ENCODE data around the gene ZMAT3. TPM values are rescaled to one million over a fixed set of nuclear protein-coding genes. Genes with fewer than 3 reads are reported as not detected.
"Not testable (repeated sequence)": the region's sequence is repeated elsewhere in the genome, so short reads cannot be mapped to it uniquely, and the experiment has no call there.

The ZMAT3 gene
- total and polyA plus RNA-seq, 2 of the 4 experiments (the other 2 are of a cell fraction), result 11.7 to 14.3 TPM

DNA sequence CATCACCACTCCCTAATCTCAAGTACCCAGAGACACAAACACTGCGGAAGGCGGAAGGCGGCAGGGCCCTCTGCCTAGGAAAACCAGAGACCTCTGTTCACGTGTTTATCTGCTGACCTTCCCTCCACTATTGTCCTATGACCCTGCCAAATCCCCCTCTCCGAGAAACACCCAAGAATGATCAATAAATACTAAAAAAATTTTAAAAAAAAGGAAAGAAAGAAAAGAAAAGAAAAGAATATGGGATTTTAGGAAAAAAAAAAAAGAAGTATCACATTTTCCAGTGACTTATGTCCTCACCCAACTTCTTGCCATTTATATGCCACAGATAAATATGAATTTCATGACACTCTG is 38.3 kb downstream of the ZMAT3 start:
- BruUV-seq (replicated peaks); H4K91ac ChIP-seq (ENCODE audit: insufficient read depth, low read depth, low read length); H3K23ac ChIP-seq (ENCODE audit: low read depth, low read length); H3K9me3 ChIP-seq (ENCODE audit: control insufficient read depth, insufficient read depth, low read length); POLR2A ChIA-PET (ENCODE audit: unreplicated experiment); in situ Hi-C loops (cut with MboI; ENCODE audit: low sequenced_read_pairs); intact Hi-C loops (cut with micrococcal nuclease); H4K5ac ChIP-seq (ENCODE audit: low read depth, low read length); H3K4ac ChIP-seq (ENCODE audit: low read depth, low read length); H3K4me3 ChIP-seq (ENCODE audit: insufficient read depth, low read depth, low read length); H2AFZ ChIP-seq (replicated peaks; ENCODE audit: low read length, poor library complexity); H2BK120ac ChIP-seq (ENCODE audit: low read depth, low read length); H2BK5ac ChIP-seq (ENCODE audit: low read depth, low read length, poor library complexity, severe bottlenecking); H2AK5ac ChIP-seq (ENCODE audit: low read depth, low read length); dilution Hi-C loops (cut with HindIII; ENCODE audit: low sequenced_read_pairs, unreplicated experiment); H3K18ac ChIP-seq (ENCODE audit: low read depth, low read length); DNase-seq; H2AK9ac ChIP-seq (replicated peaks; ENCODE audit: low read depth, low read length, poor library complexity); H3K27me3 ChIP-seq (ENCODE audit: control insufficient read depth, insufficient read depth, low read length); ATAC-seq (ENCODE audit: low read depth); CTCF ChIA-PET; H3K27ac ChIP-seq (ENCODE audit: insufficient read depth, low read length); H4K8ac ChIP-seq (ENCODE audit: low read depth in 2 of 2, low read length in 2 of 2); H3K14ac ChIP-seq (replicated peaks; ENCODE audit: low read depth, low read length); H3K36me3 ChIP-seq (ENCODE audit: control insufficient read depth, insufficient read depth, low read length); H2BK20ac ChIP-seq (ENCODE audit: low read depth, low read length); H3K4me2 ChIP-seq (ENCODE audit: low read depth, low read length); H2BK15ac ChIP-seq (ENCODE audit: low read depth, low read length); H3K9ac ChIP-seq (ENCODE audit: low read depth, low read length); H3K56ac ChIP-seq (ENCODE audit: extremely low read depth, insufficient read depth, low read length): not testable (repeated sequence)
- Histone ChIP-seq H3K4me1 (ENCODE audit: control insufficient read depth, insufficient read depth, low read length) (peaks cover 12% of the 10 kb centered on the region), H3K79me1 (ENCODE audit: low read depth in 1 of 2, low read length in 2 of 2) (peaks cover 31 to 47% of the 10 kb centered on the region in 2 experiments), H4K20me1 (ENCODE audit: insufficient read depth, low read length) (peaks cover 46% of the 10 kb centered on the region), H3K9me1 (ENCODE audit: insufficient read depth, low read length) (peaks cover 13% of the 10 kb centered on the region)
- no CpG with 5 or more reads among the region's 5 CpGs for WGBS, 2 experiments (ENCODE audit: extremely low coverage in 2 of 2, insufficient read length in 1 of 2)

DNA sequence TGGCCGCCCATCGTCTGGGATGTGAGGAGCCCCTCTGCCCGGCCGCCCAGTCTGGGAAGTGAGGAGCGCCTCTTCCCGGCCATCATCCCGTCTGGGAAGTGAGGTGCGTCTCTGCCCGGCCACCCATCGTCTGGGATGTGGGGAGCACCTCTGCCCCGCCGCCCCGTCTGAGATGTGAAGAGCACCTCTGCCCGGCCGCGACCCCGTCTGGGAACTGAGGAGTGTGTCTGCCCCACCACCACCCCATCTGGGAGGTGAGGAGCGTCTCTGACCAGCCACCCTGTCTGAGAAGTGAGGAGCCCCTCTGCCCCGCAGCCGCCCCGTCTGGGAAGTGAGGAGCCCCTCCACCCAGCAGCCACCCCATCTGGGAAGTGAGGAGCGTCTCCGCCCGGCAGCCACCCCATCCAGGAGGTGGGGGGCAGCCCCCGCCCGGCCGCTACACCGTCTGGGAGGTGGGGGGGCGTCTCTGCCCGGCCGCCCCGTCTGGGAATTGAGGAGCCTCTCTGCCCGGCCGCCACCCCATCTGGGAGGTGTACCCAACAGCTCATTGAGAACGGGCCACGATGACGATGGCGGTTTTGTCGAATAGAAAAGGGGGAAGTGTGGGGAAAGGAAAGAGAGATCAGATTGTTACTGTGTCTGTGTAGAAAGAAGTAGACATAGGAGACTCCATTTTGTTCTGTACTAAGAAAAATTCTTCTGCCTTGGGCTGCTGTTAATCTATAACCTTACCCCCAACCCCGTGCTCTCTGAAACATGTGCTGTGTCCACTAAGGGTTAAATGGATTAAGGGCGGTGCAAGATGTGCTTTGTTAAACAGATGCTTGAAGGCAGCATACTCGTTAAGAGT is 38.9 kb downstream of the ZMAT3 start:
- POLR2A ChIA-PET (ENCODE audit: unreplicated experiment); dilution Hi-C loops (cut with HindIII; ENCODE audit: low sequenced_read_pairs, unreplicated experiment): not testable (repeated sequence)

More for the DNA sequence above, 38.9 kb downstream of the ZMAT3 start:
- H4K5ac ChIP-seq (ENCODE audit: low read depth, low read length); ATAC-seq (ENCODE audit: low read depth); H4K8ac ChIP-seq (ENCODE audit: low read depth in 2 of 2, low read length in 2 of 2); H3K9ac ChIP-seq (ENCODE audit: low read depth, low read length); H3K4me3 ChIP-seq (ENCODE audit: insufficient read depth, low read depth, low read length); H3K18ac ChIP-seq (ENCODE audit: low read depth, low read length); H3K56ac ChIP-seq (ENCODE audit: extremely low read depth, insufficient read depth, low read length); DNase-seq; H3K27ac ChIP-seq (ENCODE audit: insufficient read depth, low read length); H2AK5ac ChIP-seq (ENCODE audit: low read depth, low read length); H2BK20ac ChIP-seq (ENCODE audit: low read depth, low read length); H3K4me2 ChIP-seq (ENCODE audit: low read depth, low read length); in situ Hi-C loops (cut with MboI; ENCODE audit: low sequenced_read_pairs); H2BK5ac ChIP-seq (ENCODE audit: low read depth, low read length, poor library complexity, severe bottlenecking); H2BK15ac ChIP-seq (ENCODE audit: low read depth, low read length); intact Hi-C loops (cut with micrococcal nuclease); H3K14ac ChIP-seq (replicated peaks; ENCODE audit: low read depth, low read length); H3K36me3 ChIP-seq (ENCODE audit: control insufficient read depth, insufficient read depth, low read length); BruUV-seq (replicated peaks); H3K23ac ChIP-seq (ENCODE audit: low read depth, low read length); H2AFZ ChIP-seq (replicated peaks; ENCODE audit: low read length, poor library complexity); H2AK9ac ChIP-seq (replicated peaks; ENCODE audit: low read depth, low read length, poor library complexity); H3K4ac ChIP-seq (ENCODE audit: low read depth, low read length); CTCF ChIA-PET; H4K91ac ChIP-seq (ENCODE audit: insufficient read depth, low read depth, low read length); H2BK120ac ChIP-seq (ENCODE audit: low read depth, low read length); H3K27me3 ChIP-seq (ENCODE audit: control insufficient read depth, insufficient read depth, low read length); H3K9me3 ChIP-seq (ENCODE audit: control insufficient read depth, insufficient read depth, low read length): not testable (repeated sequence)
- Histone ChIP-seq H4K20me1 (ENCODE audit: insufficient read depth, low read length) (peaks cover 41% of the 10 kb centered on the region; the same call in 1 of the 2 replicates), H3K4me1 (ENCODE audit: control insufficient read depth, insufficient read depth, low read length) (peaks cover 11% of the 10 kb centered on the region), H3K9me1 (ENCODE audit: insufficient read depth, low read length) (peaks cover 13% of the 10 kb centered on the region), H3K79me1 (ENCODE audit: low read depth in 1 of 2, low read length in 2 of 2) (peaks cover 31 to 44% of the 10 kb centered on the region in 2 experiments)
- 100% methylated on average over 5 of the region's 42 CpGs; no CpG with 5 or more reads in 1 of the 2 experiments for WGBS, 2 experiments (ENCODE audit: extremely low coverage in 2 of 2, insufficient read length in 1 of 2)

Data from IMR-90 (cell line).